GM13977 (cell line): ENCODE measurements around the gene HRK.

ENCODE experiments used
- DNase-seq: peaks from one replicate; pipeline ENCODE4 v3.0.0; 2012; ENCODE audit warnings: low spot score
- CTCF ChIP-seq: IDR thresholded peaks from 2 replicates; pipeline ENCODE4 v1.5.1; 2012; ENCODE audit warnings: mild to moderate bottlenecking, control low read depth; ENCODE audit not compliant: insufficient read depth; ENCODE audit errors: extremely low read depth, missing control alignments
- in situ Hi-C: fragments of 300-500 bp; cut with MboI; formaldehyde crosslinking; loops from one replicate; pipeline ENCODE4 v1.12.0; 2022; ENCODE audit warnings: low sequenced_read_pairs, low pct_unique_long_range_greater_than_20kb, mixed read lengths, inconsistent platforms; ENCODE audit not compliant: unreplicated experiment

Gene HRK

GRCh38 chr12:116876151-116876869 lies 4.9 kb downstream of the HRK start:
- in situ Hi-C loops = no loop called here
- TF ChIP-seq CTCF = no peak
- DNase-seq = no peak

GRCh38 chr12:116874324-116874995 lies 6.8 kb downstream of the HRK start:
- no peak for TF ChIP-seq CTCF
- DNase-seq = no peak
- in situ Hi-C loops = no loop called here

- in situ Hi-C loops = no loop called here
- no peak for DNase-seq
- no peak for TF ChIP-seq CTCF
Observed at GRCh38 chr12:116870306-116870705, 10.9 kb downstream of the HRK start.

- no peak for DNase-seq
Observed at GRCh38 chr12:116867523-116867922, 13.7 kb downstream of the HRK start.

GRCh38 chr12:116864371-116865160 lies 16.7 kb downstream of the HRK start:
- DNase-seq = no peak
- no peak for TF ChIP-seq CTCF
- in situ Hi-C loops = no loop called here

More at GRCh38 chr12:116867523-116867922, 13.7 kb downstream of the HRK start:
- no peak for TF ChIP-seq CTCF
- in situ Hi-C loops = no loop called here

- peak; percentile 55 for TF ChIP-seq CTCF
- DNase-seq = no peak
- in situ Hi-C loops = no loop called here
Observed at GRCh38 chr12:116863275-116863767, 17.9 kb downstream of the HRK start.
